ENCODE results near the gene NT5DC1.

NT5DC1 gene

GRCh38 chr6:116078945-116079344 is 21.7 kb upstream of the NT5DC1 start:
- no peaks in the 10 kb centered on the region for H3K36me3 ChIP-seq
- no peak for TF ChIP-seq CTCF (IDR thresholded peaks at IDR 0.05)
- H3K9me3 ChIP-seq, result no peaks in the 10 kb centered on the region
- peaks cover 13% of the 10 kb centered on the region for H3K27me3 ChIP-seq
- H3K4me1 ChIP-seq (ENCODE audit: control insufficient read depth in 1 of 2, insufficient read depth in 1 of 2, low read depth in 1 of 2, low read length in 1 of 2), result no peaks in the 10 kb centered on the region
- H3K27ac ChIP-seq, result no peak overlapping the region
- no peak overlapping the region for H3K4me3 ChIP-seq (ENCODE audit: low read depth in 1 of 2, low read length in 1 of 2)

GRCh38 chr6:116083052-116083451 is 17.6 kb upstream of the NT5DC1 start:
- H3K4me3 ChIP-seq (ENCODE audit: low read depth in 1 of 2, low read length in 1 of 2), result no peak overlapping the region
- no peaks in the 10 kb centered on the region for H3K9me3 ChIP-seq
- TF ChIP-seq CTCF (IDR thresholded peaks at IDR 0.05), result no peak
- no peak overlapping the region for H3K27ac ChIP-seq
- no peaks in the 10 kb centered on the region for H3K36me3 ChIP-seq
- peaks cover 17% of the 10 kb centered on the region for H3K27me3 ChIP-seq
- H3K4me1 ChIP-seq (ENCODE audit: control insufficient read depth in 1 of 2, insufficient read depth in 1 of 2, low read depth in 1 of 2, low read length in 1 of 2), result no peaks in the 10 kb centered on the region

- Histone ChIP-seq H3K36me3 (no peaks in the 10 kb centered on the region), H3K4me3 (ENCODE audit: low read depth in 1 of 2, low read length in 1 of 2) (no peak overlapping the region), H3K9me3 (no peaks in the 10 kb centered on the region), H3K27ac (no peak overlapping the region), H3K4me1 (ENCODE audit: control insufficient read depth in 1 of 2, insufficient read depth in 1 of 2, low read depth in 1 of 2, low read length in 1 of 2) (no peaks in the 10 kb centered on the region), H3K27me3 (peaks cover 17% of the 10 kb centered on the region)
- TF ChIP-seq CTCF (IDR thresholded peaks at IDR 0.05), result no peak
Observed at GRCh38 chr6:116084284-116084683, 16.4 kb upstream of the NT5DC1 start.

GRCh38 chr6:116087437-116088027 is 13.1 kb upstream of the NT5DC1 start:
- Histone ChIP-seq H3K36me3 (no peaks in the 10 kb centered on the region), H3K4me3 (ENCODE audit: low read depth in 1 of 2, low read length in 1 of 2) (no peak overlapping the region), H3K27ac (no peak overlapping the region), H3K9me3 (no peaks in the 10 kb centered on the region), H3K27me3 (peaks cover 11% of the 10 kb centered on the region), H3K4me1 (ENCODE audit: control insufficient read depth in 1 of 2, insufficient read depth in 1 of 2, low read depth in 1 of 2, low read length in 1 of 2) (no peaks in the 10 kb centered on the region)
- TF ChIP-seq CTCF (IDR thresholded peaks at IDR 0.05), result no peak

GRCh38 chr6:116088946-116089345 is 11.7 kb upstream of the NT5DC1 start:
- no peaks in the 10 kb centered on the region for H3K36me3 ChIP-seq
- H3K4me3 ChIP-seq (ENCODE audit: low read depth in 1 of 2, low read length in 1 of 2), result no peak overlapping the region
- H3K9me3 ChIP-seq, result no peaks in the 10 kb centered on the region
- no peaks in the 10 kb centered on the region for H3K4me1 ChIP-seq (ENCODE audit: control insufficient read depth in 1 of 2, insufficient read depth in 1 of 2, low read depth in 1 of 2, low read length in 1 of 2)
- H3K27ac ChIP-seq, result no peak overlapping the region
- H3K27me3 ChIP-seq, result peaks cover 10% of the 10 kb centered on the region
- TF ChIP-seq CTCF (IDR thresholded peaks at IDR 0.05), result no peak

- no peaks in the 10 kb centered on the region for H3K4me1 ChIP-seq (ENCODE audit: control insufficient read depth in 1 of 2, insufficient read depth in 1 of 2, low read depth in 1 of 2, low read length in 1 of 2)
- H3K36me3 ChIP-seq, result no peaks in the 10 kb centered on the region
- H3K9me3 ChIP-seq, result no peaks in the 10 kb centered on the region
- no peak for TF ChIP-seq CTCF (IDR thresholded peaks at IDR 0.05)
- H3K4me3 ChIP-seq (ENCODE audit: low read depth in 1 of 2, low read length in 1 of 2), result no peak overlapping the region
- peaks cover 8% of the 10 kb centered on the region for H3K27me3 ChIP-seq
- H3K27ac ChIP-seq, result no peak overlapping the region
Observed at GRCh38 chr6:116090251-116090650, 10.4 kb upstream of the NT5DC1 start.

All from neutrophil (primary cell).